ENCODE results near the gene DENND5B.

- TF ChIP-seq CTCF (conservative IDR thresholded peaks at IDR 0.05) (no peak), EZH2 (IDR thresholded peaks at IDR 0.05; ENCODE audit: low read depth) (no peak)
Observed at GRCh38 chr12:31518680-31519227, 72.2 kb downstream of the DENND5B start.
